ENCODE measurements around the gene HFE. TPM values are rescaled to one million over a fixed set of nuclear protein-coding genes. Genes with fewer than 3 reads are reported as not detected.

HFE gene
- total and polyA plus RNA-seq, 10 of the 15 experiments (the other 5 are each of a cell fraction or from before 2014, with no cell fraction given), result 0.52 to 5.9 (median 1.7) TPM

GRCh38 chr6:26140254-26140966 lies 53.2 kb downstream of the HFE start:
- SMC1A ChIA-PET (ENCODE audit: uncharacterized antibody, unreplicated experiment), result no interaction called here
- H3K9me3 ChIP-seq (replicated peaks; ENCODE audit: control insufficient read depth, insufficient read depth, low read length), result no peaks in the 10 kb centered on the region
- no peaks in the 10 kb centered on the region for H3K27me3 ChIP-seq (replicated peaks in 1 of 2; ENCODE audit: control insufficient read depth in 2 of 2, insufficient read depth in 2 of 2, low read length in 1 of 2)
- FAIRE-seq (no peak), ATAC-seq (no peak), DNase-seq (ENCODE audit: low read depth, low spot score) (no peak)
- H3K4me2 ChIP-seq (ENCODE audit: control insufficient read depth, insufficient read depth), result no peak overlapping the region
- peaks cover 0 to 3% of the 10 kb centered on the region in 2 experiments; a peak in 3 of 4 replicates for H3K36me3 ChIP-seq (ENCODE audit: control insufficient read depth in 2 of 2, insufficient read depth in 2 of 2, low read length in 1 of 2)
- TF ChIP-seq MLLT1 (IDR thresholded peaks at IDR 0.05) (no peak), FOXK2 (IDR thresholded peaks at IDR 0.05) (no peak), ETV6 (conservative IDR thresholded peaks at IDR 0.05 in 1 of 2, IDR thresholded peaks at IDR 0.05 in 1 of 2; ENCODE audit: borderline replicate concordance in 1 of 2, low read depth in 1 of 2) (no peak), IKZF2 (IDR thresholded peaks at IDR 0.05) (no peak), SUPT20H (IDR thresholded peaks at IDR 0.05; ENCODE audit: borderline replicate concordance, control insufficient read depth, low read depth, low read length) (no peak), MTA2 (IDR thresholded peaks at IDR 0.05; ENCODE audit: low read depth) (no peak), MYC (IDR thresholded peaks at IDR 0.05; ENCODE audit: insufficient read depth, insufficient read length, insufficient replicate concordance, low read length, severe bottlenecking) (no peak), PAX5 (IDR thresholded peaks at IDR 0.05; ENCODE audit: borderline replicate concordance, low read depth, low read length) (no peak)
- no peak overlapping the region for H3K9ac ChIP-seq (ENCODE audit: control insufficient read depth, insufficient read depth, low read length)
- no peaks in the 10 kb centered on the region for H4K20me1 ChIP-seq (ENCODE audit: control insufficient read depth, insufficient read depth)
- H3K4me1 ChIP-seq (ENCODE audit: control insufficient read depth, insufficient read depth, low read length), result peaks cover under 1% of the 10 kb centered on the region; the same call in 1 of the 2 replicates
- POLR2A ChIA-PET, result interaction anchor here (1.5 kb wide), 1 partner anchor 18 kb away, joined by 8 read pairs; no protein-coding TSS in a partner anchor
- in situ Hi-C loops (cut with MboI) (no loop called here), intact Hi-C loops (cut with micrococcal nuclease; ENCODE audit: unreplicated experiment) (no loop called here)
- BruUV-seq (replicated peaks), result no TSS peak
- RAD21 ChIA-PET (ENCODE audit: unreplicated experiment), result no interaction called here
- H3K27ac ChIP-seq (ENCODE audit: control insufficient read depth, insufficient read depth), result no peak overlapping the region
- CTCF ChIA-PET, result no interaction called here
- no peak overlapping the region for H2AFZ ChIP-seq (ENCODE audit: control insufficient read depth, low read depth, low read length)
- WGBS (ENCODE audit: insufficient coverage, insufficient replicate concordance, low lambda C conversion rate, missing lambda C conversion rate), result 89% methylated on average over 4 of the region's 4 CpGs
- no peaks in the 10 kb centered on the region; the same call in 1 of the 2 replicates for H3K79me2 ChIP-seq (ENCODE audit: control insufficient read depth, insufficient read depth, low read length)
- H3K4me3 ChIP-seq, result no peak overlapping the region

All from GM12878 (cell line).